Fibroblast of the conjunctiva (primary cell): Measurements from ENCODE around the gene SLC25A42.
"Not testable (repeated sequence)": the region's sequence is repeated elsewhere in the genome, so short reads cannot be mapped to it uniquely, and the experiment has no call there.

Experiments
- DNase-seq: peaks from one replicate; pipeline ENCODE4 v3.0.0-alpha.2; 2010; ENCODE audit warnings: low read depth

SLC25A42 gene

GRCh38 chr19:19068659-19069654 is 5.2 kb downstream of the SLC25A42 start:
- DNase-seq, result no peak

- no peak for DNase-seq
These were observed 8.1 kb downstream of the SLC25A42 start for GRCh38 chr19:19071897-19072296.

GRCh38 chr19:19074196-19074882 is 10.5 kb downstream of the SLC25A42 start:
- DNase-seq, result no peak

- DNase-seq, result no peak
These were observed 11.3 kb downstream of the SLC25A42 start for GRCh38 chr19:19075126-19075525.

- DNase-seq, result no peak
These were observed 12.7 kb downstream of the SLC25A42 start for GRCh38 chr19:19076476-19076875.

- DNase-seq, result no peak
These were observed 13.3 kb downstream of the SLC25A42 start for GRCh38 chr19:19077103-19077502.

GRCh38 chr19:19078801-19079200 is 15.0 kb downstream of the SLC25A42 start:
- no peak for DNase-seq

- no peak for DNase-seq
These were observed 15.8 kb downstream of the SLC25A42 start for GRCh38 chr19:19079571-19079970.

- no peak for DNase-seq
These were observed 17.9 kb downstream of the SLC25A42 start for GRCh38 chr19:19081642-19082151.

- DNase-seq, result no peak
These were observed 19.8 kb downstream of the SLC25A42 start for GRCh38 chr19:19083413-19084178.

GRCh38 chr19:19087676-19088075 is 23.9 kb downstream of the SLC25A42 start:
- DNase-seq, result no peak

- no peak for DNase-seq
These were observed 30.7 kb downstream of the SLC25A42 start for GRCh38 chr19:19094513-19094912.

GRCh38 chr19:19095691-19096090 is 31.9 kb downstream of the SLC25A42 start:
- DNase-seq, result no peak

- DNase-seq, result no peak
These were observed 33.1 kb downstream of the SLC25A42 start for GRCh38 chr19:19096641-19097627.

- DNase-seq, result no peak
These were observed 34.4 kb downstream of the SLC25A42 start for GRCh38 chr19:19098084-19098702.

- DNase-seq, result no peak
These were observed 35.2 kb downstream of the SLC25A42 start for GRCh38 chr19:19098703-19099632.

GRCh38 chr19:19101540-19101939 is 37.7 kb downstream of the SLC25A42 start:
- no peak for DNase-seq

- DNase-seq, result not testable (repeated sequence)
These were observed 38.8 kb downstream of the SLC25A42 start for GRCh38 chr19:19102566-19102965.

- no peak for DNase-seq
These were observed 39.4 kb downstream of the SLC25A42 start for GRCh38 chr19:19103167-19103566.
